GM19025 (cell line): ENCODE results near the gene NAGPA.
A peak's percentile ranks its signal among the peaks of the same experiment; 100 is the strongest.
"Not testable (repeated sequence)": the region's sequence is repeated elsewhere in the genome, so short reads cannot be mapped to it uniquely, and the experiment has no call there.

Experiments used
- ATAC-seq: cut with Tn5 transposase; IDR thresholded peaks from one replicate; pipeline ENCODE4 v1.9.1; 2021; ENCODE audit warnings: mild to moderate bottlenecking, low read depth, moderate library complexity; ENCODE audit not compliant: unreplicated experiment

Gene NAGPA

GRCh38 chr16:5062790-5063765 is 29.3 kb upstream of the NAGPA start:
- ATAC-seq, result no peak

GRCh38 chr16:5062051-5062450 is 28.3 kb upstream of the NAGPA start:
- no peak for ATAC-seq

GRCh38 chr16:5060073-5060641 is 26.4 kb upstream of the NAGPA start:
- ATAC-seq, result no peak

GRCh38 chr16:5059386-5060072 is 25.8 kb upstream of the NAGPA start:
- no peak for ATAC-seq

- no peak for ATAC-seq
Measured at GRCh38 chr16:5058476-5058875, 24.7 kb upstream of the NAGPA start.

- no peak for ATAC-seq
Measured at GRCh38 chr16:5056352-5056751, 22.6 kb upstream of the NAGPA start.

- no peak for ATAC-seq
Measured at GRCh38 chr16:5054876-5055865, 21.4 kb upstream of the NAGPA start.

- ATAC-seq, result no peak
Measured at GRCh38 chr16:5046914-5047313, 13.2 kb upstream of the NAGPA start.

GRCh38 chr16:5045499-5046115 is 11.9 kb upstream of the NAGPA start:
- ATAC-seq, result no peak

- ATAC-seq, result not testable (repeated sequence)
Measured at GRCh38 chr16:5044581-5044980, 10.8 kb upstream of the NAGPA start.

- ATAC-seq, result no peak
Measured at GRCh38 chr16:5044011-5044540, 10.3 kb upstream of the NAGPA start.

- no peak for ATAC-seq
Measured at GRCh38 chr16:5042574-5043171, 8.9 kb upstream of the NAGPA start.

GRCh38 chr16:5041600-5042133 is 7.9 kb upstream of the NAGPA start:
- peak; percentile 71 for ATAC-seq

- ATAC-seq, result no peak
Measured at GRCh38 chr16:5040451-5040850, 6.7 kb upstream of the NAGPA start.

- ATAC-seq, result no peak
Measured at GRCh38 chr16:5036228-5037156, 2.8 kb upstream of the NAGPA start.

GRCh38 chr16:5035909-5036227 is 2.1 kb upstream of the NAGPA start:
- ATAC-seq, result no peak

GRCh38 chr16:5034167-5034523 is 410 bp upstream of the NAGPA start:
- ATAC-seq, result no peak

- ATAC-seq, result no peak
Measured at GRCh38 chr16:5032748-5033167, 977 bp downstream of the NAGPA start.
